ENCODE results near the gene ZNF730. TPM values are rescaled to one million over a fixed set of nuclear protein-coding genes. Genes with fewer than 3 reads are reported as not detected.
"Not testable (repeated sequence)": the region's sequence is repeated elsewhere in the genome, so short reads cannot be mapped to it uniquely, and the experiment has no call there.

ZNF730 gene
- total and polyA plus RNA-seq, 4 donors: 0.08 to 3.2 TPM; not detected in 2

- no peak for DNase-seq (ENCODE audit: low spot score)
- Histone ChIP-seq H3K27me3 (ENCODE audit: control insufficient read depth in 4 of 4, insufficient read depth in 4 of 4, low read length in 3 of 4) (no peaks in the 10 kb centered on the region), H3K9me3 (ENCODE audit: control insufficient read depth in 4 of 4, low read length in 3 of 4) (peaks cover 0 to 5% (median 2%) of the 10 kb centered on the region in 4 donors), H3K9ac (ENCODE audit: low read depth in 1 of 2, low read length in 2 of 2) (no peak overlapping the region), H3K4me3 (ENCODE audit: low read depth in 1 of 3, low read length in 3 of 3) (no peak overlapping the region), H3K27ac (ENCODE audit: low read depth in 1 of 2, low read length in 2 of 2) (no peak overlapping the region), H3K4me1 (ENCODE audit: control insufficient read depth in 4 of 4, insufficient read depth in 4 of 4, low read length in 3 of 4) (no peaks in the 10 kb centered on the region), H3K36me3 (ENCODE audit: control insufficient read depth in 4 of 4, insufficient read depth in 3 of 4, low read depth in 1 of 4, low read length in 3 of 4) (no peaks in the 10 kb centered on the region)
- TF ChIP-seq REST (IDR thresholded peaks at IDR 0.05) (no peak), JUND (IDR thresholded peaks at IDR 0.05) (no peak), FOXA2 (IDR thresholded peaks at IDR 0.05) (no peak), EGR1 (IDR thresholded peaks at IDR 0.05; ENCODE audit: low read depth in 2 of 2) (no peak), HNF4G (IDR thresholded peaks at IDR 0.05) (no peak), YY1 (IDR thresholded peaks at IDR 0.05) (no peak), FOXA1 (IDR thresholded peaks at IDR 0.05) (no peak), NR2F2 (IDR thresholded peaks at IDR 0.05) (no peak), SP1 (IDR thresholded peaks at IDR 0.05) (no peak), ATF3 (IDR thresholded peaks at IDR 0.05) (no peak), GABPA (IDR thresholded peaks at IDR 0.05 in 1 of 2, conservative IDR thresholded peaks at IDR 0.05 in 1 of 2) (no peak), TAF1 (conservative IDR thresholded peaks at IDR 0.05) (no peak), HNF4A (conservative IDR thresholded peaks at IDR 0.05) (no peak), ZBTB33 (IDR thresholded peaks at IDR 0.05) (no peak)
- 63% methylated on average over 3 of the region's 3 CpGs for WGBS
Measured at GRCh38 chr19:23118400-23118799, 1.6 kb downstream of the ZNF730 start.

- WGBS: 92% methylated on average over 24 of the region's 24 CpGs
- H3K27ac ChIP-seq (ENCODE audit: low read depth in 1 of 2, low read length in 2 of 2); H3K36me3 ChIP-seq (ENCODE audit: control insufficient read depth in 4 of 4, insufficient read depth in 3 of 4, low read depth in 1 of 4, low read length in 3 of 4); H3K4me3 ChIP-seq (ENCODE audit: low read depth in 1 of 3, low read length in 3 of 3); H3K9ac ChIP-seq (ENCODE audit: low read depth in 1 of 2, low read length in 2 of 2); H3K27me3 ChIP-seq (ENCODE audit: control insufficient read depth in 4 of 4, insufficient read depth in 4 of 4, low read length in 3 of 4); DNase-seq (ENCODE audit: low spot score); H3K4me1 ChIP-seq (ENCODE audit: control insufficient read depth in 4 of 4, insufficient read depth in 4 of 4, low read length in 3 of 4): not testable (repeated sequence)
- peaks cover 0 to 14% (median 3%) of the 10 kb centered on the region in 4 donors for H3K9me3 ChIP-seq (ENCODE audit: control insufficient read depth in 4 of 4, low read length in 3 of 4)
Measured at GRCh38 chr19:23134211-23134610, 17.4 kb downstream of the ZNF730 start.
